GM23338 (cell line): ENCODE results near the gene HAPLN3. TPM values are rescaled to one million over a fixed set of nuclear protein-coding genes. Genes with fewer than 3 reads are reported as not detected.

Source experiments
- ATAC-seq: fragments of 200-7000 bp; cut with Tn5 transposase; 3 replicates; pipeline ENCODE4 v1.9.1; 2020
- DNase-seq: peaks from one replicate; pipeline ENCODE4 v3.0.0-alpha.2; 2015; ENCODE audit warnings: low spot score
- H2AFZ ChIP-seq: fragments of 200-600 bp; sonication (generic); 2 replicates; pipeline ENCODE4 v1.8.0; 2016; ENCODE audit warnings: antibody characterized with exemption, mild to moderate bottlenecking, moderate library complexity
- H3F3A ChIP-seq: fragments of 200-600 bp; sonication (generic); replicated peaks from 2 replicates; pipeline ENCODE4 v1.8.0; 2017; ENCODE audit warnings: antibody characterized with exemption, mixed run types, low read depth
- H3K27ac ChIP-seq: fragments of 200-600 bp; sonication (generic); 2 replicates; pipeline ENCODE4 v1.6.1; 2016; ENCODE audit warnings: low read depth
- H3K27me3 ChIP-seq: fragments of 200-600 bp; sonication (generic); 2 replicates; pipeline ENCODE4 v1.8.0; 2016; ENCODE audit warnings: mild to moderate bottlenecking, mixed run types, moderate library complexity; ENCODE audit not compliant: insufficient read depth
- H3K36me3 ChIP-seq: fragments of 200-600 bp; sonication (generic); 2 replicates; pipeline ENCODE4 v1.8.0; 2016; ENCODE audit warnings: mild to moderate bottlenecking; ENCODE audit not compliant: insufficient read depth
- H3K4me1 ChIP-seq: fragments of 200-600 bp; sonication (generic); 2 replicates; pipeline ENCODE4 v1.8.0; 2016; ENCODE audit warnings: mild to moderate bottlenecking, moderate library complexity; ENCODE audit not compliant: insufficient read depth
- H3K4me2 ChIP-seq: fragments of 200-600 bp; sonication (generic); 2 replicates; pipeline ENCODE4 v1.7.1; 2017; ENCODE audit warnings: mixed run types
- H3K4me3 ChIP-seq: fragments of 200-600 bp; sonication (generic); 2 replicates; pipeline ENCODE4 v1.6.1; 2016; ENCODE audit warnings: mixed run types
- H3K79me2 ChIP-seq: fragments of 200-600 bp; sonication (generic); replicated peaks from 2 replicates; pipeline ENCODE4 v1.8.0; 2017; ENCODE audit warnings: mild to moderate bottlenecking; ENCODE audit not compliant: insufficient read depth
- H3K9me2 ChIP-seq: fragments of 200-600 bp; sonication (generic); 2 replicates; pipeline ENCODE4 v1.8.0; 2017; ENCODE audit not compliant: insufficient read depth
- H4K20me1 ChIP-seq: fragments of 200-600 bp; sonication (generic); replicated peaks from 2 replicates; pipeline ENCODE4 v1.8.0; 2017; ENCODE audit warnings: mild to moderate bottlenecking; ENCODE audit not compliant: insufficient read depth
- H3K27ac Mint-ChIP-seq: 2 replicates; pipeline ENCODE4 v1.8.0; 2020; ENCODE audit warnings: inconsistent platforms, mild to moderate bottlenecking, moderate library complexity, mixed read lengths
- H3K27me3 Mint-ChIP-seq: 3 replicates; pipeline ENCODE4 v1.8.0; 2022; ENCODE audit warnings: low read depth, mild to moderate bottlenecking, moderate library complexity, mixed read lengths, inconsistent platforms; ENCODE audit not compliant: insufficient read depth, poor library complexity
- H3K36me3 Mint-ChIP-seq: 3 replicates; pipeline ENCODE4 v1.8.0; 2021; ENCODE audit warnings: low read depth, mild to moderate bottlenecking, inconsistent platforms, moderate library complexity, mixed read lengths
- H3K4me1 Mint-ChIP-seq: 3 replicates; pipeline ENCODE4 v1.8.0; 2020; ENCODE audit warnings: mild to moderate bottlenecking, inconsistent platforms, mixed read lengths
- H3K4me3 Mint-ChIP-seq: 3 replicates; pipeline ENCODE4 v1.8.0; 2021; ENCODE audit warnings: moderate library complexity, mild to moderate bottlenecking, inconsistent platforms, mixed read lengths
- H3K9me3 Mint-ChIP-seq: 3 replicates; pipeline ENCODE4 v1.8.0; 2020; ENCODE audit warnings: moderate library complexity, mild to moderate bottlenecking, inconsistent platforms, mixed read lengths
- CREB1 ChIP-seq: fragments of 250-450 bp; sonication (Bioruptor Pico); IDR thresholded peaks from 2 replicates; pipeline ENCODE4 v1.5.0; 2020; ENCODE audit warnings: low read depth, mild to moderate bottlenecking, moderate library complexity
- ETS1 ChIP-seq: IDR thresholded peaks from 2 replicates; pipeline ENCODE4 v1.6.1; 2016; ENCODE audit warnings: antibody characterized with exemption
- EZH2 ChIP-seq: fragments of 200-600 bp; sonication (generic); IDR thresholded peaks from one replicate; pipeline ENCODE4 v1.8.0; 2017; ENCODE audit warnings: antibody characterized with exemption, mild to moderate bottlenecking, low read depth; ENCODE audit not compliant: unreplicated experiment
- EZH2phosphoT487 ChIP-seq: fragments of 200-600 bp; sonication (generic); IDR thresholded peaks from one replicate; pipeline ENCODE4 v1.8.1; 2018; ENCODE audit warnings: antibody characterized with exemption; ENCODE audit not compliant: unreplicated experiment
- JUNB ChIP-seq: IDR thresholded peaks from one replicate; pipeline ENCODE4 v1.6.1; 2016; ENCODE audit warnings: antibody characterized with exemption; ENCODE audit not compliant: unreplicated experiment
- NANOG ChIP-seq: IDR thresholded peaks from 2 replicates; pipeline ENCODE4 v1.6.1; 2016; ENCODE audit warnings: antibody characterized with exemption, borderline replicate concordance
- POLR2AphosphoS5 ChIP-seq: IDR thresholded peaks from 2 replicates; pipeline ENCODE4 v1.6.1; 2016; ENCODE audit warnings: antibody characterized with exemption, low read depth
- REST ChIP-seq: IDR thresholded peaks from one replicate; pipeline ENCODE4 v1.6.1; 2018; ENCODE audit warnings: antibody characterized with exemption; ENCODE audit not compliant: unreplicated experiment
- STAT1 ChIP-seq: IDR thresholded peaks from one replicate; pipeline ENCODE4 v1.6.1; 2016; ENCODE audit warnings: antibody characterized with exemption; ENCODE audit not compliant: unreplicated experiment
- ZNF114 ChIP-seq: fragments of 250-450 bp; sonication (Bioruptor Pico); IDR thresholded peaks from 2 replicates; pipeline ENCODE4 v1.5.0; 2020; ENCODE audit warnings: mild to moderate bottlenecking, moderate library complexity
- ZNF331 ChIP-seq: fragments of 250-450 bp; sonication (Bioruptor Pico); IDR thresholded peaks from 2 replicates; pipeline ENCODE4 v1.5.0; 2020; ENCODE audit warnings: low read depth, mild to moderate bottlenecking, moderate library complexity
- ZNF462 ChIP-seq: fragments of 250-450 bp; sonication (Bioruptor Pico); IDR thresholded peaks from 2 replicates; pipeline ENCODE4 v1.5.0; 2020; ENCODE audit warnings: mild to moderate bottlenecking, moderate library complexity
- polyA plus RNA-seq: library from polyadenylated mRNA; unstranded; fragments of >200 nt; fragmentation: Nextera tagmentation; extraction: Ambion mirVana; gene quantifications from 2 replicates; pipeline ENCODE4 v1.2.1, GENCODE V29; 2016
- total RNA-seq: library from RNA; depleted of rRNA; stranded (reverse); fragments of >200 nt; shearing (Covaris generic); gene quantifications from 2 replicates; pipeline ENCODE4 v1.2.3, GENCODE V29; 2014
- TF ChIP-seq, protein P1 (sequence below), 2 experiments: fragments of 200-600 bp in 1 of 2; sonication (generic) in 1 of 2; conservative IDR thresholded peaks; 2 replicates each; pipeline versions ENCODE4 v1.5.1 to v1.6.1; 2016 to 2017; ENCODE audit warnings: antibody characterized with exemption in 2 of 2, low read depth in 2 of 2, mild to moderate bottlenecking in 2 of 2, moderate library complexity in 1 of 2

The HAPLN3 gene
- total and polyA plus RNA-seq, 2 experiments from 2014 or later, result 22.7 to 62.6 TPM

DNA sequence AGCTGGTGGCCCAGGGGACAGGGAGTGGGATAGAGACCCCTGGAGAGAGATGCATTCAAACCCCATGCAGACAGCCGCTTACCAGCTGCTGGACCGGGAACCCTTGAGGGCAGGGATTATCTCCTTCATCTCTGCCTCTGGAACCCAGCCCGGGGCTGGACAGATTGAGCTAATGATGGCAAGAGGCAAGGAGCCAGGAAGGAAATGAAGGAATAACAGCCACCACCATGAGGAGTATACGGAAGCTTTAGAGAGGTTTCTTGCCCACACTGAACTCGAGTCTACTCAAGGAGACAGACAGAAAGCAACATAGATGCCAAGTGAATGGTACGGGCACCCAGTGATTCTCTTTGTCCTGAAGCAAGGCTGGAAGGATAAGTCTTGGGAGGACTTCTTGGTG is 23.2 kb downstream of the HAPLN3 start:
- DNase-seq, result no peak
- Histone ChIP-seq H3K9me2 (peaks cover 2% of the 10 kb centered on the region; the same call in 1 of the 2 replicates), H3K79me2 (no peaks in the 10 kb centered on the region), H3F3A (no peaks in the 10 kb centered on the region), H2AFZ (no peak overlapping the region), H3K4me1 (peaks cover 6% of the 10 kb centered on the region; the same call in 1 of the 2 replicates), H3K27ac (no peak overlapping the region), H3K4me3 (no peak overlapping the region), H3K4me2 (no peak overlapping the region), H3K27me3 (no peaks in the 10 kb centered on the region), H4K20me1 (no peaks in the 10 kb centered on the region), H3K36me3 (no peaks in the 10 kb centered on the region)
- TF ChIP-seq ZNF331 (CRISPR knock-in tag) (no peak), STAT1 (no peak), ZNF114 (CRISPR knock-in tag) (no peak), REST (no peak), EZH2phosphoT487 (no peak), CREB1 (CRISPR knock-in tag) (no peak), EZH2 (no peak), JUNB (no peak), ZNF462 (CRISPR knock-in tag) (no peak), ETS1 (no peak), NANOG (no peak), POLR2AphosphoS5 (no peak)
- TF ChIP-seq, protein P1, sequence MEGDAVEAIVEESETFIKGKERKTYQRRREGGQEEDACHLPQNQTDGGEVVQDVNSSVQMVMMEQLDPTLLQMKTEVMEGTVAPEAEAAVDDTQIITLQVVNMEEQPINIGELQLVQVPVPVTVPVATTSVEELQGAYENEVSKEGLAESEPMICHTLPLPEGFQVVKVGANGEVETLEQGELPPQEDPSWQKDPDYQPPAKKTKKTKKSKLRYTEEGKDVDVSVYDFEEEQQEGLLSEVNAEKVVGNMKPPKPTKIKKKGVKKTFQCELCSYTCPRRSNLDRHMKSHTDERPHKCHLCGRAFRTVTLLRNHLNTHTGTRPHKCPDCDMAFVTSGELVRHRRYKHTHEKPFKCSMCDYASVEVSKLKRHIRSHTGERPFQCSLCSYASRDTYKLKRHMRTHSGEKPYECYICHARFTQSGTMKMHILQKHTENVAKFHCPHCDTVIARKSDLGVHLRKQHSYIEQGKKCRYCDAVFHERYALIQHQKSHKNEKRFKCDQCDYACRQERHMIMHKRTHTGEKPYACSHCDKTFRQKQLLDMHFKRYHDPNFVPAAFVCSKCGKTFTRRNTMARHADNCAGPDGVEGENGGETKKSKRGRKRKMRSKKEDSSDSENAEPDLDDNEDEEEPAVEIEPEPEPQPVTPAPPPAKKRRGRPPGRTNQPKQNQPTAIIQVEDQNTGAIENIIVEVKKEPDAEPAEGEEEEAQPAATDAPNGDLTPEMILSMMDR (conservative IDR thresholded peaks at IDR 0.05; ENCODE audit: low read depth in 2 of 2), result no peak
- H3K27me3 Mint-ChIP-seq, result peaks cover 22% of the 10 kb centered on the region
- H3K27ac Mint-ChIP-seq, result no peak overlapping the region
- H3K9me3 Mint-ChIP-seq, result peaks cover 4% of the 10 kb centered on the region; the same call in 1 of the 3 replicates
- peaks cover 13% of the 10 kb centered on the region; the same call in 2 of the 3 replicates for H3K36me3 Mint-ChIP-seq
- H3K4me3 Mint-ChIP-seq, result no peak overlapping the region
- peaks cover 14% of the 10 kb centered on the region for H3K4me1 Mint-ChIP-seq
- ATAC-seq, result no peak
